GM23248 (cell line): ENCODE data around the gene POLR1H. TPM values are rescaled to one million over a fixed set of nuclear protein-coding genes. Genes with fewer than 3 reads are reported as not detected.

Source experiments
- DNase-seq: peaks from one replicate; pipeline ENCODE4 v3.0.0-alpha.2; 2015
- H2AFZ ChIP-seq: fragments of 200-600 bp; sonication (generic); 2 replicates; pipeline ENCODE4 v1.6.1; 2016; ENCODE audit warnings: antibody characterized with exemption
- H3F3A ChIP-seq: fragments of 200-600 bp; sonication (generic); 2 replicates; pipeline ENCODE4 v1.6.1; 2016; ENCODE audit warnings: mild to moderate bottlenecking, antibody characterized with exemption, mixed run types; ENCODE audit not compliant: insufficient read depth
- H3K27ac ChIP-seq: fragments of 200-600 bp; sonication (generic); 2 replicates; pipeline ENCODE4 v1.5.1; 2016; ENCODE audit warnings: mild to moderate bottlenecking
- H3K27me3 ChIP-seq: fragments of 200-600 bp; sonication (generic); replicated peaks from 2 replicates; pipeline ENCODE4 v1.6.1; 2016; ENCODE audit warnings: mild to moderate bottlenecking; ENCODE audit not compliant: insufficient read depth
- H3K36me3 ChIP-seq: fragments of 200-600 bp; sonication (generic); 2 replicates; pipeline ENCODE4 v1.6.1; 2016; ENCODE audit warnings: low read depth, mild to moderate bottlenecking
- H3K4me1 ChIP-seq: fragments of 200-600 bp; sonication (generic); 2 replicates; pipeline ENCODE4 v1.6.1; 2016; ENCODE audit warnings: mild to moderate bottlenecking; ENCODE audit not compliant: insufficient read depth
- H3K4me2 ChIP-seq: fragments of 200-600 bp; sonication (generic); one replicate; pipeline ENCODE4 v1.6.1; 2016; ENCODE audit warnings: mild to moderate bottlenecking; ENCODE audit not compliant: unreplicated experiment
- H3K4me3 ChIP-seq: fragments of 200-600 bp; sonication (generic); 2 replicates; pipeline ENCODE4 v1.5.1; 2016; ENCODE audit warnings: mild to moderate bottlenecking
- H3K79me2 ChIP-seq: fragments of 200-600 bp; sonication (generic); 2 replicates; pipeline ENCODE4 v1.6.1; 2016; ENCODE audit warnings: mild to moderate bottlenecking; ENCODE audit not compliant: insufficient read depth
- H3K9ac ChIP-seq: fragments of 200-600 bp; sonication (generic); 2 replicates; pipeline ENCODE4 v1.6.1; 2016; ENCODE audit warnings: mild to moderate bottlenecking
- H3K9me2 ChIP-seq: fragments of 200-600 bp; sonication (generic); 2 replicates; pipeline ENCODE4 v1.6.1; 2016; ENCODE audit warnings: mixed run types, mild to moderate bottlenecking, moderate library complexity; ENCODE audit not compliant: insufficient read depth
- H3K9me3 ChIP-seq: fragments of 200-600 bp; sonication (generic); one replicate; pipeline ENCODE4 v1.6.1; 2017; ENCODE audit warnings: low read depth
- H4K20me1 ChIP-seq: fragments of 200-600 bp; sonication (generic); 2 replicates; pipeline ENCODE4 v1.6.0; 2016; ENCODE audit not compliant: insufficient read depth
- EZH2 ChIP-seq: fragments of 200-600 bp; sonication (generic); IDR thresholded peaks from 2 replicates; pipeline ENCODE4 v1.6.1; 2018; ENCODE audit warnings: antibody characterized with exemption, mild to moderate bottlenecking; ENCODE audit not compliant: insufficient read depth, poor library complexity, severe bottlenecking
- EZH2phosphoT487 ChIP-seq: fragments of 200-600 bp; sonication (generic); IDR thresholded peaks from 2 replicates; pipeline ENCODE4 v1.6.1; 2018; ENCODE audit warnings: antibody characterized with exemption, moderate library complexity, mild to moderate bottlenecking, low read depth; ENCODE audit not compliant: insufficient read depth
- WGBS, 2 experiments: methylation state at CpG; one replicate each; pipeline ENCODE4 v1.1.6; 2015 to 2017; ENCODE audit warnings: low lambda C conversion rate in 2 of 2, low coverage in 1 of 2; ENCODE audit errors: missing lambda C conversion rate in 2 of 2; 5-methylcytosine and 5-hydroxymethylcytosine counted together
- in situ Hi-C: fragments of 300-500 bp; cut with MboI; formaldehyde crosslinking; loops from 2 replicates; pipeline ENCODE4 v1.15.0; 2020
- polyA plus RNA-seq: library from polyadenylated mRNA; unstranded; fragments of >200 nt; fragmentation: Nextera tagmentation; extraction: Ambion mirVana; gene quantifications from 2 replicates; pipeline ENCODE4 v1.2.1, GENCODE V29; 2016
- total RNA-seq: library from RNA; depleted of rRNA; stranded (reverse); fragments of >200 nt; shearing (Covaris generic); gene quantifications from 2 replicates; pipeline ENCODE4 v1.2.3, GENCODE V29; 2014

Gene POLR1H
- total and polyA plus RNA-seq, 2 experiments from 2014 or later: 19.2 to 31.7 TPM

GRCh38 chr6:30075094-30075789 lies 14.2 kb downstream of the POLR1H start, which contains the start of gene RNF39:
Gene RNF39, minus strand, starts transcription at chr6:30075769. Its CDS starts 184 bp downstream, at chr6:30075585.
- H3K4me3 ChIP-seq: peak within 1 kb of the TSS; percentile 51
- peak; percentile 72; the same call in 1 of the 2 replicates for TF ChIP-seq EZH2phosphoT487
- peak; percentile 71 for TF ChIP-seq EZH2

GRCh38 chr6:30075790-30076732 lies 15.0 kb downstream of the POLR1H start:
- H3K9ac ChIP-seq: no peak overlapping the region

More at GRCh38 chr6:30075094-30075789, 14.2 kb downstream of the POLR1H start, which contains the start of gene RNF39:
- Histone ChIP-seq H3K9ac (no peak within 1 kb of the TSS), H3F3A (no peaks in the 10 kb centered on the region), H3K9me3 (no peaks in the 10 kb centered on the region), H2AFZ (peak within 1 kb of the TSS; percentile 41), H3K36me3 (no peaks in the 10 kb centered on the region), H3K9me2 (no peaks in the 10 kb centered on the region), H4K20me1 (no peaks in the 10 kb centered on the region), H3K4me1 (no peaks in the 10 kb centered on the region), H3K27ac (no peak within 1 kb of the TSS), H3K27me3 (peaks cover 81% of the 10 kb centered on the region), H3K4me2 (peak within 1 kb of the TSS; percentile 57), H3K79me2 (no peaks in the 10 kb centered on the region)
- in situ Hi-C loops: no loop called here
- DNase-seq: no peak
- 2 to 5% methylated on average over 60 to 64 of the region's 64 CpGs for WGBS, 2 experiments

GRCh38 chr6:30077218-30077617 lies 16.2 kb downstream of the POLR1H start:
- Histone ChIP-seq H3K4me2 (no peak overlapping the region), H3K9me3 (no peaks in the 10 kb centered on the region), H3F3A (no peaks in the 10 kb centered on the region), H3K27me3 (peaks cover 77% of the 10 kb centered on the region), H3K9ac (no peak overlapping the region), H2AFZ (no peak overlapping the region), H3K9me2 (no peaks in the 10 kb centered on the region), H3K27ac (no peak overlapping the region), H3K4me3 (no peak overlapping the region), H3K36me3 (no peaks in the 10 kb centered on the region), H3K79me2 (no peaks in the 10 kb centered on the region), H4K20me1 (no peaks in the 10 kb centered on the region), H3K4me1 (no peaks in the 10 kb centered on the region)
- no peak for TF ChIP-seq EZH2phosphoT487
- no peak for TF ChIP-seq EZH2
- 66 to 67% methylated on average over 4 of the region's 4 CpGs for WGBS, 2 experiments
- in situ Hi-C loops: no loop called here
- no peak for DNase-seq

More at GRCh38 chr6:30075790-30076732, 15.0 kb downstream of the POLR1H start:
- DNase-seq: peak; percentile 29
- in situ Hi-C loops: no loop called here
- H3F3A ChIP-seq: no peaks in the 10 kb centered on the region
- no peak overlapping the region for H3K4me2 ChIP-seq
- no peaks in the 10 kb centered on the region for H3K9me2 ChIP-seq
- H4K20me1 ChIP-seq: no peaks in the 10 kb centered on the region
- 0 out of 2 replicates have a peak overlapping the region, but pooled peaks have one; percentile 41 for H2AFZ ChIP-seq
- H3K36me3 ChIP-seq: no peaks in the 10 kb centered on the region
- peaks cover 82% of the 10 kb centered on the region for H3K27me3 ChIP-seq
- no peaks in the 10 kb centered on the region for H3K4me1 ChIP-seq
- 13 to 19% methylated on average over 15 to 22 of the region's 22 CpGs for WGBS, 2 experiments
- H3K9me3 ChIP-seq: no peaks in the 10 kb centered on the region
- no peak overlapping the region for H3K27ac ChIP-seq
- TF ChIP-seq EZH2phosphoT487: 0 out of 2 replicates have a peak, but pooled peaks have one; percentile 63
- TF ChIP-seq EZH2: peak; percentile 21
- peak overlapping the region; percentile 29; the same call in 1 of the 2 replicates for H3K4me3 ChIP-seq
- H3K79me2 ChIP-seq: no peaks in the 10 kb centered on the region

DNA sequence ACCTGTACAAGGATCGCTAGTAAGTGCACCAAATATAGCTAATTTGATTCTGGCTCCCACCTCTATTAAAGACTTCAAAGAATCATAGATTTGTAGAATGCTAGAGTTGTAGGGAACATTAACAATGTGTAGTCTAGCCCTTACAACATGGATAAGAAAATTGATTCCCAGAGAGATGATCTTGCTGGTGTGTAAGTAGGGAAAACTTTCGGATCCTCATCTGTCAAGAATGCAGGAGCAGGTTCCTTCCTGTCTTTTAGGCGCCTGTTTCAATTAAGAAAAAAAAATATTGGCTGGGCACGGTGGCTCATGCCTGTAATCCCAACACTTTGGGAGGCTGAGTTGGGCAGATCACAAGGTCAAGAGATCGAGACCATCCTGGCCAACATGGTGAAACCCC lies 26.8 kb downstream of the POLR1H start:
- H3K79me2 ChIP-seq: no peaks in the 10 kb centered on the region
- H2AFZ ChIP-seq: no peak overlapping the region
- TF ChIP-seq EZH2phosphoT487: no peak
- no peak for TF ChIP-seq EZH2
- H3K4me2 ChIP-seq: no peak overlapping the region
- no peaks in the 10 kb centered on the region for H3K9me2 ChIP-seq
- peaks cover 11% of the 10 kb centered on the region for H3K4me1 ChIP-seq
- no peaks in the 10 kb centered on the region for H3K36me3 ChIP-seq
- 0 out of 2 replicates have a peak, but pooled peaks cover 1% of the 10 kb centered on the region for H3K27me3 ChIP-seq
- in situ Hi-C loops: no loop called here
- no peaks in the 10 kb centered on the region for H3K9me3 ChIP-seq
- WGBS, 2 experiments: 48 to 54% methylated on average over 5 of the region's 5 CpGs
- no peak overlapping the region for H3K27ac ChIP-seq
- H3F3A ChIP-seq: no peaks in the 10 kb centered on the region
- no peaks in the 10 kb centered on the region for H4K20me1 ChIP-seq
- H3K4me3 ChIP-seq: no peak overlapping the region
- no peak for DNase-seq
- H3K9ac ChIP-seq: no peak overlapping the region
